A172 (cell line): ENCODE data around the gene NPTX1. TPM values are rescaled to one million over a fixed set of nuclear protein-coding genes. Genes with fewer than 3 reads are reported as not detected.
A peak's percentile ranks its signal among the peaks of the same experiment; 100 is the strongest.
"Not testable (repeated sequence)": the region's sequence is repeated elsewhere in the genome, so short reads cannot be mapped to it uniquely, and the experiment has no call there.

ENCODE experiments used
- DNase-seq: peaks from one replicate; pipeline ENCODE4 v3.0.0-alpha.2; 2015; ENCODE audit warnings: low spot score
- total RNA-seq: library from RNA; depleted of rRNA; stranded (reverse); fragments of >200 nt; shearing (Covaris generic); gene quantifications from 2 replicates; pipeline ENCODE4 v1.2.3, GENCODE V29; 2014; rRNA removed

Gene NPTX1
- total RNA-seq = 0.46 and 0.53 TPM in 2 replicates

- no peak for DNase-seq
Observed at GRCh38 chr17:80475910-80476876, at the start of gene NPTX1. TSS of gene NPTX1 (minus strand) at chr17:80476607. CDS start at chr17:80476446, 161 bp downstream.

GRCh38 chr17:80523956-80524712 is 47.7 kb upstream of the NPTX1 start:
- DNase-seq = no peak

GRCh38 chr17:80523054-80523744 is 46.8 kb upstream of the NPTX1 start:
- no peak for DNase-seq

- DNase-seq = no peak
Observed at GRCh38 chr17:80520810-80521455, 44.5 kb upstream of the NPTX1 start.

- DNase-seq = no peak
Observed at GRCh38 chr17:80519091-80519781, 42.8 kb upstream of the NPTX1 start.

GRCh38 chr17:80518392-80518791 is 42.0 kb upstream of the NPTX1 start:
- DNase-seq = no peak

GRCh38 chr17:80517641-80518040 is 41.2 kb upstream of the NPTX1 start:
- DNase-seq = no peak

- DNase-seq = no peak
Observed at GRCh38 chr17:80516171-80516932, 39.9 kb upstream of the NPTX1 start.

GRCh38 chr17:80513892-80514291 is 37.5 kb upstream of the NPTX1 start:
- peak; percentile 38 for DNase-seq

GRCh38 chr17:80513201-80513600 is 36.8 kb upstream of the NPTX1 start:
- DNase-seq = no peak

GRCh38 chr17:80512233-80512632 is 35.8 kb upstream of the NPTX1 start:
- DNase-seq = peak; percentile 86

GRCh38 chr17:80511222-80512180 is 35.1 kb upstream of the NPTX1 start:
- DNase-seq = no peak

GRCh38 chr17:80510772-80511171 is 34.4 kb upstream of the NPTX1 start:
- DNase-seq = no peak

- DNase-seq = no peak
Observed at GRCh38 chr17:80510132-80510531, 33.7 kb upstream of the NPTX1 start.

- DNase-seq = no peak
Observed at GRCh38 chr17:80509311-80509710, 32.9 kb upstream of the NPTX1 start.

GRCh38 chr17:80507965-80508364 is 31.6 kb upstream of the NPTX1 start:
- no peak for DNase-seq

GRCh38 chr17:80507177-80507576 is 30.8 kb upstream of the NPTX1 start:
- DNase-seq = not testable (repeated sequence)

GRCh38 chr17:80504686-80505413 is 28.4 kb upstream of the NPTX1 start:
- DNase-seq = peak; percentile 50
